22Rv1 (cell line): Measurements from ENCODE around the gene ARG2.

Source experiments
- H3K27ac ChIP-seq: fragments of 450-650 bp; 2 replicates; pipeline ENCODE4 v1.5.1; 2017
- ZFX ChIP-seq: fragments of 450-650 bp; IDR thresholded peaks from 2 replicates; pipeline ENCODE4 v1.6.1; 2017; ENCODE audit warnings: antibody characterized with exemption, borderline replicate concordance
- TF ChIP-seq, protein P1 (sequence below): fragments of 450-650 bp; IDR thresholded peaks from 2 replicates; pipeline ENCODE4 v1.5.1; 2017; ENCODE audit warnings: mild to moderate bottlenecking

ARG2 gene

DNA sequence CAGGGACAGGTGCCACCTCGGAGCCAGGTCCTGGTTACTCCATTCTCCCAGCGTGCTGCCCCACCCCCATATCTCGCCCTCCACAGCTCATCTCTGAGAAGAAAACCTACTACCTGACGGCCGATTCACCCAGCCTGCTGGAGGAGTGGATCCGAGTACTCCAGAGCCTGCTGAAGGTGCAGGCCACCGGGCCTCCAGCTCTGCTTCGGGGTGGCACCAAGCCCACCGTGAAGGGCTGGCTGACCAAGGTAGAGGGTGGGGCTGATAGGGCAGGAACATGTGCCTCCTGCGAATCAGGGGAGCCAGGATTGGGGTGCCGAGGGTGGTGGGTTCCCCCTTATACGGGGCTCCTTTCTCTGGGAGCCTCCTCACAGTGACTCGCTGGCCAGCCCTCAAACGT is 45.6 kb upstream of the ARG2 start:
- no peak for TF ChIP-seq ZFX
- TF ChIP-seq, protein P1, sequence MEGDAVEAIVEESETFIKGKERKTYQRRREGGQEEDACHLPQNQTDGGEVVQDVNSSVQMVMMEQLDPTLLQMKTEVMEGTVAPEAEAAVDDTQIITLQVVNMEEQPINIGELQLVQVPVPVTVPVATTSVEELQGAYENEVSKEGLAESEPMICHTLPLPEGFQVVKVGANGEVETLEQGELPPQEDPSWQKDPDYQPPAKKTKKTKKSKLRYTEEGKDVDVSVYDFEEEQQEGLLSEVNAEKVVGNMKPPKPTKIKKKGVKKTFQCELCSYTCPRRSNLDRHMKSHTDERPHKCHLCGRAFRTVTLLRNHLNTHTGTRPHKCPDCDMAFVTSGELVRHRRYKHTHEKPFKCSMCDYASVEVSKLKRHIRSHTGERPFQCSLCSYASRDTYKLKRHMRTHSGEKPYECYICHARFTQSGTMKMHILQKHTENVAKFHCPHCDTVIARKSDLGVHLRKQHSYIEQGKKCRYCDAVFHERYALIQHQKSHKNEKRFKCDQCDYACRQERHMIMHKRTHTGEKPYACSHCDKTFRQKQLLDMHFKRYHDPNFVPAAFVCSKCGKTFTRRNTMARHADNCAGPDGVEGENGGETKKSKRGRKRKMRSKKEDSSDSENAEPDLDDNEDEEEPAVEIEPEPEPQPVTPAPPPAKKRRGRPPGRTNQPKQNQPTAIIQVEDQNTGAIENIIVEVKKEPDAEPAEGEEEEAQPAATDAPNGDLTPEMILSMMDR: no peak
- H3K27ac ChIP-seq: no peak overlapping the region

GRCh38 chr14:67574806-67575205 is 44.9 kb upstream of the ARG2 start:
- no peak overlapping the region for H3K27ac ChIP-seq
- no peak for TF ChIP-seq ZFX
- TF ChIP-seq, protein P1: no peak

DNA sequence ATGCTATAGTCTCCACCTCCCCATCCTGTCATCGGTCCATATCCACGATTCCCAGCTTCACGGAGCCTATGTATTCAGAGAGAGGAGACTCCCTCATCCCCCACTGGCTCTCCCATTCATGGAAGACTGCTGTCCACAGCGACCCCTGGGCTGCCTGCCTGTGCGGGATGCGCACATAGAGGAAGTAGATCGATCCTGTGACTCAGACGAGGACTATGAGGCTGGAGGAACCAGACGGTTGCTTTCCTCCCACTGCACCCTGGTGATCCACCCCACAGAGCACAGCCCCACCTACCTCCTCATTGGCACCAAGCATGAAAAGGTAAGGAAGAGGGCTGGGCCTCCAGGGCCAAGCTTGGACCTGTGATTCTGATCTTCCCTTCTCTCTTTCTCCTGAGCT is 44.0 kb upstream of the ARG2 start:
- no peak overlapping the region for H3K27ac ChIP-seq
- TF ChIP-seq, protein P1: no peak
- TF ChIP-seq ZFX: no peak

- no peak for TF ChIP-seq ZFX
- TF ChIP-seq, protein P1: no peak
- no peak overlapping the region for H3K27ac ChIP-seq
Measured at GRCh38 chr14:67576216-67576955, 43.3 kb upstream of the ARG2 start.

DNA sequence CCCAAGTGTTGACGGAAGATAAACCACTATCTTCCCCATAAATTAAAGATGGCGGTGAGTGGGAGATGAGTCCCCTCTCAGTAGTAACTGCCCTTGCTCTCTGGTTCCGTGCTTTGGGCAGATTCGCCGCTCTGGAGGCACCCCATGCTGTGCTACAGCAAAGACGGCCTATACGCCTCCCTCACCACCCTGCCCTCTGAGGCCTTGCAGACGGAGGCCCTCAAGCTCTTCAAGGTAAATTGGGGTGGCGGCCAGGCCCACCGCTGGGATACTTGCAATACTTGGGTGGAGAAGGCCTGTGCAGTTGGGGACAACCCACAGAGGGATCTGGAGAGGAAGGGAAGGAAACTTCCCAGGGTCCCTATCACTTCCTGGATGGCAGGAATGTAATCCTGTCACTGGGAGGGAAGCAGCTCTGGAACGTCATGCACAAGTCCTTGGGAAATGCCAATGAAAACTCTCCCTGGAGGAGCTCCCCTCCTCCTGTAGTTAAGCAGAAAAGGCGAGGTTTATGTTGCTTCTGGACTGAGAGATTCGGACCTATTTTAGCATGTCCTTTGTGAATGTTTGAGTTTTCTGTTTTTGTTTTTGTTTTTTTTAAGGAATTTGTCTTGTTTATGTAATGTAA is 42.4 kb upstream of the ARG2 start:
- H3K27ac ChIP-seq: no peak overlapping the region
- TF ChIP-seq ZFX: no peak
- TF ChIP-seq, protein P1: no peak

DNA sequence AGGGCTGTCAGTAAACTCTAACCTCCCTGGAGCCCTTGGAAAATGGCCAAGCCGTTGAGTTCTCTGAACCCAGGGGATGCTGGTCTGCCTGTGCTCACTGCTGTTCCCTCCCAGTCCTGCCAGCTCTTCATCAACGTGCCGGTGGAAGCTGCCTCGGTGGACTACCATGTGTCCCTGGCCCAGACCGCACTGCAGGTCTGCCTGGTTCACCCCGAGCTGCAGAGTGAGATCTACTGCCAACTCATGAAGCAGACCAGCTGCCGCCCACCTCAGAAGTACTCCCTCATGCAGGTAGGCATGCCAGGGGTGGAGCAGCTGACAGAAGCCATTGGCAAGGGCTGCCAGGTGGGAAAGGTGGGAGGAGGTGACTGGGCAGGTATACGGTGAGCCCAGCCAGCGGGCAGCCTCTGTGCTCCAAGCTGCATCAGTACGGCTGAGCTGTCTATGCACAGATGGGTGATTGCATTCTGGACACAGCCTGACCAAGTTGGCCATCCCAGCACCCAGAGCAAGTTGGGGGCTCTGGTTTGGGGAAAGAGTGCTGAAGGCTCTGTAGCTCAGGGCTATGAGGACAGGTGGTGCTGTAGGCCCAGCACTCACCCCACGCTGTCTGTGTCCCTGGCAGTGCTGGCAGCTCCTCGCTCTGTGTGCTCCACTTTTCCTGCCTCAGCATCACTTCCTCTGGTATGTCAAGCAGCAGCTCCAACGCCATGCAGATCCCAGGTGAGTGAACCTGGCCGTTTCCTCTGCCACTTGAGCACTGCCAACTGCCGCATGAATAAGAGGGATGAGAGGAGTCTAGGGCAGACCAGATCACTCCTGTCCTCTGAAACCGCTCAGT is 41.6 kb upstream of the ARG2 start:
- no peak overlapping the region for H3K27ac ChIP-seq
- no peak for TF ChIP-seq ZFX
- TF ChIP-seq, protein P1: no peak
